SK-N-SH treated with all-trans-retinoic acid at 6 μM for 48 hours (cell line): ENCODE measurements around the gene ABCB8.

Experiments
- ATAC-seq: fragments of 200-7000 bp; cut with Tn5 transposase; 3 replicates; pipeline ENCODE4 v1.9.1; 2020; ENCODE audit warnings: mild to moderate bottlenecking, moderate library complexity
- BACH2 ChIP-seq: fragments of 250-450 bp; sonication (Bioruptor Pico); IDR thresholded peaks from 2 replicates; pipeline ENCODE4 v1.9.0; 2021; ENCODE audit warnings: mild to moderate bottlenecking, borderline replicate concordance
- ESRRG ChIP-seq: fragments of 250-450 bp; sonication (Bioruptor Pico); IDR thresholded peaks from 2 replicates; pipeline ENCODE4 v1.6.1; 2021; ENCODE audit warnings: mild to moderate bottlenecking
- GLIS3 ChIP-seq: fragments of 250-450 bp; sonication (Bioruptor Pico); IDR thresholded peaks from 2 replicates; pipeline ENCODE4 v1.5.0; 2020; ENCODE audit warnings: mild to moderate bottlenecking, moderate library complexity
- ISL1 ChIP-seq: fragments of 250-450 bp; sonication (Bioruptor Pico); IDR thresholded peaks from 2 replicates; pipeline ENCODE4 v2.1.2; 2022; ENCODE audit warnings: mild to moderate bottlenecking, moderate library complexity
- OSR1 ChIP-seq: fragments of 250-450 bp; sonication (Bioruptor Pico); IDR thresholded peaks from 2 replicates; pipeline ENCODE4 v1.8.0; 2022; ENCODE audit warnings: moderate library complexity, mild to moderate bottlenecking, inconsistent platforms
- RARB ChIP-seq: fragments of 250-450 bp; sonication (Bioruptor Pico); IDR thresholded peaks from 2 replicates; pipeline ENCODE4 v1.8.0; 2021; ENCODE audit warnings: mild to moderate bottlenecking, moderate library complexity
- TCF4 ChIP-seq: fragments of 250-450 bp; sonication (Bioruptor Pico); IDR thresholded peaks from 2 replicates; pipeline ENCODE4 v1.8.0; 2021; ENCODE audit warnings: mild to moderate bottlenecking, moderate library complexity, borderline replicate concordance
- TOX ChIP-seq: fragments of 250-450 bp; sonication (Bioruptor Pico); IDR thresholded peaks from 2 replicates; pipeline ENCODE4 v1.8.0; 2021; ENCODE audit warnings: mild to moderate bottlenecking, moderate library complexity, borderline replicate concordance
- ZC3H10 ChIP-seq: fragments of 250-450 bp; sonication (Bioruptor Pico); IDR thresholded peaks from 2 replicates; pipeline ENCODE4 v1.5.1; 2021; ENCODE audit warnings: mild to moderate bottlenecking, moderate library complexity
- ZFP3 ChIP-seq: fragments of 250-450 bp; sonication (Bioruptor Pico); IDR thresholded peaks from 2 replicates; pipeline ENCODE4 v1.5.0; 2020; ENCODE audit warnings: mild to moderate bottlenecking, moderate library complexity
- ZNF565 ChIP-seq: fragments of 450-650 bp; formaldehyde crosslinking; conservative IDR thresholded peaks from 2 replicates; pipeline ENCODE4 v1.5.0; 2020; ENCODE audit warnings: low read depth, mild to moderate bottlenecking, moderate library complexity
- ZNF70 ChIP-seq: fragments of 450-650 bp; formaldehyde crosslinking; IDR thresholded peaks from 2 replicates; pipeline ENCODE4 v1.5.0; 2020; ENCODE audit warnings: mild to moderate bottlenecking, moderate library complexity
- ZNF8 ChIP-seq: fragments of 450-650 bp; formaldehyde crosslinking; IDR thresholded peaks from 2 replicates; pipeline ENCODE4 v1.5.0; 2020; ENCODE audit warnings: mild to moderate bottlenecking, moderate library complexity
- TF ChIP-seq, protein P1 (sequence below): fragments of 250-450 bp; sonication (Bioruptor Pico); IDR thresholded peaks from 2 replicates; pipeline ENCODE4 v1.5.0; 2020; ENCODE audit warnings: mild to moderate bottlenecking, moderate library complexity
- TF ChIP-seq, protein P2 (sequence below): fragments of 250-450 bp; sonication (Bioruptor Pico); IDR thresholded peaks from 2 replicates; pipeline ENCODE4 v1.8.0; 2021; ENCODE audit warnings: low read depth, mild to moderate bottlenecking, moderate library complexity, borderline replicate concordance
- TF ChIP-seq, protein P3 (sequence below): fragments of 250-450 bp; sonication (Bioruptor Pico); IDR thresholded peaks from 2 replicates; pipeline ENCODE4 v1.5.1; 2021; ENCODE audit warnings: mild to moderate bottlenecking, moderate library complexity
- TF ChIP-seq, protein P4 (sequence below): fragments of 250-450 bp; sonication (Bioruptor Pico); IDR thresholded peaks from 2 replicates; pipeline ENCODE4 v1.5.1; 2020; ENCODE audit warnings: low read depth, mild to moderate bottlenecking, moderate library complexity
- TF ChIP-seq, protein P5 (sequence below): fragments of 250-450 bp; sonication (Bioruptor Pico); IDR thresholded peaks from 2 replicates; pipeline ENCODE4 v1.8.0; 2020; ENCODE audit warnings: mild to moderate bottlenecking, moderate library complexity, borderline replicate concordance

The ABCB8 gene

DNA sequence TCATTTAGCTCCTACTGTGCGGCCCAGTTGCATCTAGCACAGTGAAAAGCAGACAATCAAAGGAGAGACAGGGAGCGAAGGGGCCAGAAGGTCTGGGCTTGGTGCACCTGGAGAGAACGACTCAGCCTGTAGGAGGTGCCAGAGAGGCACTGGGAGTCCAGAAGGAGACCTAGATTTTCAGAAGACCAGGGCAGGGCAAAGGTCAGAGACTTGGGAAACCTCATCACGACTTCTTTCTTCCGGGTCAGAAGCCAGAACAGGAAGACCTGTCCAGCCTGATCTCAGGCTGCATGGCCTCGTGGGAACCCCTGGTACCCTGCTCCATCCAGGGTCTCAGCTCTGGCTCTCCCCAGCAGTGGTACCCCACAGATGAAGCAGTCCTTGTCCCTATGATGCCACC lies 63.2 kb downstream of the ABCB8 start (continued):
- TF ChIP-seq, protein P1, sequence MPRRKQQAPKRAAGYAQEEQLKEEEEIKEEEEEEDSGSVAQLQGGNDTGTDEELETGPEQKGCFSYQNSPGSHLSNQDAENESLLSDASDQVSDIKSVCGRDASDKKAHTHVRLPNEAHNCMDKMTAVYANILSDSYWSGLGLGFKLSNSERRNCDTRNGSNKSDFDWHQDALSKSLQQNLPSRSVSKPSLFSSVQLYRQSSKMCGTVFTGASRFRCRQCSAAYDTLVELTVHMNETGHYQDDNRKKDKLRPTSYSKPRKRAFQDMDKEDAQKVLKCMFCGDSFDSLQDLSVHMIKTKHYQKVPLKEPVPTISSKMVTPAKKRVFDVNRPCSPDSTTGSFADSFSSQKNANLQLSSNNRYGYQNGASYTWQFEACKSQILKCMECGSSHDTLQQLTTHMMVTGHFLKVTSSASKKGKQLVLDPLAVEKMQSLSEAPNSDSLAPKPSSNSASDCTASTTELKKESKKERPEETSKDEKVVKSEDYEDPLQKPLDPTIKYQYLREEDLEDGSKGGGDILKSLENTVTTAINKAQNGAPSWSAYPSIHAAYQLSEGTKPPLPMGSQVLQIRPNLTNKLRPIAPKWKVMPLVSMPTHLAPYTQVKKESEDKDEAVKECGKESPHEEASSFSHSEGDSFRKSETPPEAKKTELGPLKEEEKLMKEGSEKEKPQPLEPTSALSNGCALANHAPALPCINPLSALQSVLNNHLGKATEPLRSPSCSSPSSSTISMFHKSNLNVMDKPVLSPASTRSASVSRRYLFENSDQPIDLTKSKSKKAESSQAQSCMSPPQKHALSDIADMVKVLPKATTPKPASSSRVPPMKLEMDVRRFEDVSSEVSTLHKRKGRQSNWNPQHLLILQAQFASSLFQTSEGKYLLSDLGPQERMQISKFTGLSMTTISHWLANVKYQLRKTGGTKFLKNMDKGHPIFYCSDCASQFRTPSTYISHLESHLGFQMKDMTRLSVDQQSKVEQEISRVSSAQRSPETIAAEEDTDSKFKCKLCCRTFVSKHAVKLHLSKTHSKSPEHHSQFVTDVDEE (CRISPR knock-in tag): no peak
- TF ChIP-seq OSR1 (CRISPR knock-in tag) (no peak), ISL1 (CRISPR knock-in tag) (no peak), ZNF8 (CRISPR knock-in tag) (no peak), ESRRG (CRISPR knock-in tag) (no peak)
- TF ChIP-seq, protein P2, sequence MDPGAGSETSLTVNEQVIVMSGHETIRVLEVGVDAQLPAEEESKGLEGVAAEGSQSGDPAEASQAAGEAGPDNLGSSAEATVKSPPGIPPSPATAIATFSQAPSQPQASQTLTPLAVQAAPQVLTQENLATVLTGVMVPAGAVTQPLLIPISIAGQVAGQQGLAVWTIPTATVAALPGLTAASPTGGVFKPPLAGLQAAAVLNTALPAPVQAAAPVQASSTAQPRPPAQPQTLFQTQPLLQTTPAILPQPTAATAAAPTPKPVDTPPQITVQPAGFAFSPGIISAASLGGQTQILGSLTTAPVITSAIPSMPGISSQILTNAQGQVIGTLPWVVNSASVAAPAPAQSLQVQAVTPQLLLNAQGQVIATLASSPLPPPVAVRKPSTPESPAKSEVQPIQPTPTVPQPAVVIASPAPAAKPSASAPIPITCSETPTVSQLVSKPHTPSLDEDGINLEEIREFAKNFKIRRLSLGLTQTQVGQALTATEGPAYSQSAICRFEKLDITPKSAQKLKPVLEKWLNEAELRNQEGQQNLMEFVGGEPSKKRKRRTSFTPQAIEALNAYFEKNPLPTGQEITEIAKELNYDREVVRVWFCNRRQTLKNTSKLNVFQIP (CRISPR knock-in tag): no peak

DNA sequence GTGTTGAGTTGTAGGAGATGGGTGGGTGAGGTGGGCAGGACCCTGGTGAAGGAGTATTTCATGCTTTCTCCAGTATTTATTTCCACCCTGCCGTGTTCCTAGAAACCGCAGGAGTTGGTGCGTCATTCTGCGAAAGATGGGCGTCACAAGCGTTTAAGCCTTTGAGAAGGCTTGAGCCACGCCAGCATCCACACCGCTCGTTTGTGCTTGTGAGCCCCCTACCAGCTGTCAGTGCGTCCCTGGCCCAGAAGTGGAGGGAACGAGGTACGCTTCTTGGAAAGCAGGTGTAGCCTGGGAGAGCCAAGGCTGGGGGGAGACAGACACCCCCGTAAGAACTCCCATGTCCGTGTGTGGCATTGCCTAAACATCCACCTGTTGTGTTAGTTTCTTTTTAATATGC lies 63.7 kb downstream of the ABCB8 start:
- no peak for ATAC-seq
- no peak for TF ChIP-seq TCF4 (CRISPR knock-in tag)
- no peak for TF ChIP-seq ISL1 (CRISPR knock-in tag)
- TF ChIP-seq, protein P3, sequence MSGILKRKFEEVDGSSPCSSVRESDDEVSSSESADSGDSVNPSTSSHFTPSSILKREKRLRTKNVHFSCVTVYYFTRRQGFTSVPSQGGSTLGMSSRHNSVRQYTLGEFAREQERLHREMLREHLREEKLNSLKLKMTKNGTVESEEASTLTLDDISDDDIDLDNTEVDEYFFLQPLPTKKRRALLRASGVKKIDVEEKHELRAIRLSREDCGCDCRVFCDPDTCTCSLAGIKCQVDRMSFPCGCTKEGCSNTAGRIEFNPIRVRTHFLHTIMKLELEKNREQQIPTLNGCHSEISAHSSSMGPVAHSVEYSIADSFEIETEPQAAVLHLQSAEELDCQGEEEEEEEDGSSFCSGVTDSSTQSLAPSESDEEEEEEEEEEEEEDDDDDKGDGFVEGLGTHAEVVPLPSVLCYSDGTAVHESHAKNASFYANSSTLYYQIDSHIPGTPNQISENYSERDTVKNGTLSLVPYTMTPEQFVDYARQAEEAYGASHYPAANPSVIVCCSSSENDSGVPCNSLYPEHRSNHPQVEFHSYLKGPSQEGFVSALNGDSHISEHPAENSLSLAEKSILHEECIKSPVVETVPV: no peak
- TF ChIP-seq OSR1 (CRISPR knock-in tag): no peak
- no peak for TF ChIP-seq BACH2 (CRISPR knock-in tag)
- TF ChIP-seq RARB (CRISPR knock-in tag): no peak
- TF ChIP-seq, protein P4, sequence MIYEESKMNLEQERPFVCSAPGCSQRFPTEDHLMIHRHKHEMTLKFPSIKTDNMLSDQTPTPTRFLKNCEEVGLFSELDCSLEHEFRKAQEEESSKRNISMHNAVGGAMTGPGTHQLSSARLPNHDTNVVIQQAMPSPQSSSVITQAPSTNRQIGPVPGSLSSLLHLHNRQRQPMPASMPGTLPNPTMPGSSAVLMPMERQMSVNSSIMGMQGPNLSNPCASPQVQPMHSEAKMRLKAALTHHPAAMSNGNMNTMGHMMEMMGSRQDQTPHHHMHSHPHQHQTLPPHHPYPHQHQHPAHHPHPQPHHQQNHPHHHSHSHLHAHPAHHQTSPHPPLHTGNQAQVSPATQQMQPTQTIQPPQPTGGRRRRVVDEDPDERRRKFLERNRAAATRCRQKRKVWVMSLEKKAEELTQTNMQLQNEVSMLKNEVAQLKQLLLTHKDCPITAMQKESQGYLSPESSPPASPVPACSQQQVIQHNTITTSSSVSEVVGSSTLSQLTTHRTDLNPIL: no peak
- TF ChIP-seq ZC3H10 (CRISPR knock-in tag): no peak
- TF ChIP-seq GLIS3 (CRISPR knock-in tag): no peak
- TF ChIP-seq, protein P5, sequence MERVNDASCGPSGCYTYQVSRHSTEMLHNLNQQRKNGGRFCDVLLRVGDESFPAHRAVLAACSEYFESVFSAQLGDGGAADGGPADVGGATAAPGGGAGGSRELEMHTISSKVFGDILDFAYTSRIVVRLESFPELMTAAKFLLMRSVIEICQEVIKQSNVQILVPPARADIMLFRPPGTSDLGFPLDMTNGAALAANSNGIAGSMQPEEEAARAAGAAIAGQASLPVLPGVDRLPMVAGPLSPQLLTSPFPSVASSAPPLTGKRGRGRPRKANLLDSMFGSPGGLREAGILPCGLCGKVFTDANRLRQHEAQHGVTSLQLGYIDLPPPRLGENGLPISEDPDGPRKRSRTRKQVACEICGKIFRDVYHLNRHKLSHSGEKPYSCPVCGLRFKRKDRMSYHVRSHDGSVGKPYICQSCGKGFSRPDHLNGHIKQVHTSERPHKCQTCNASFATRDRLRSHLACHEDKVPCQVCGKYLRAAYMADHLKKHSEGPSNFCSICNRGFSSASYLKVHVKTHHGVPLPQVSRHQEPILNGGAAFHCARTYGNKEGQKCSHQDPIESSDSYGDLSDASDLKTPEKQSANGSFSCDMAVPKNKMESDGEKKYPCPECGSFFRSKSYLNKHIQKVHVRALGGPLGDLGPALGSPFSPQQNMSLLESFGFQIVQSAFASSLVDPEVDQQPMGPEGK (CRISPR knock-in tag): no peak
- TF ChIP-seq ZFP3 (CRISPR knock-in tag): no peak
- TF ChIP-seq ZNF70 (CRISPR knock-in tag): no peak

DNA sequence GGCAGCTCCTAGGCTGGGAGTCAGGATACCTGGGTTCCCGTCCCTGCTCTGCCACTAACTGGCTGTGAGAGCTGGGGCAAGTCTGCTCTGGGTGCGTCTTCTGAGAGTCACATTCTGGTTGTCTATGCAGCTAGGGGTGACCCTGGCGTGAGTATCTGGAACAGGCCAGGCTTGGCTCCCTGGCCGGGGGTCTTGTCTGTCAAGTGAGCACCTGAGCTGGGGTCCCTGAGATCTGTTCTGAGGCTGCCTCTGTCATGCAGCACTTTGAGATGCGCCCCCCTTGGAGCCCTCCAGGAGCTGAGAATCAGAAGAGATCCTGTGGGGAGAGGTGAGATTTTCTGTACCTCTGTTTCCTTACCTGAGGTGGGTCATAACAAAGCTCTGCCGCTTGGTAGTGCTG lies 65.5 kb downstream of the ABCB8 start:
- TF ChIP-seq, protein P2 (CRISPR knock-in tag): no peak
- TF ChIP-seq ZFP3 (CRISPR knock-in tag): no peak
- TF ChIP-seq, protein P1 (CRISPR knock-in tag): no peak
- TF ChIP-seq, protein P4: no peak
- TF ChIP-seq BACH2 (CRISPR knock-in tag): no peak
- no peak for TF ChIP-seq ZNF565 (CRISPR knock-in tag)
- no peak for TF ChIP-seq OSR1 (CRISPR knock-in tag)
- TF ChIP-seq TCF4 (CRISPR knock-in tag): no peak
- TF ChIP-seq ISL1 (CRISPR knock-in tag): no peak
- TF ChIP-seq TOX (CRISPR knock-in tag): no peak
- no peak for TF ChIP-seq RARB (CRISPR knock-in tag)
- ATAC-seq: no peak
